Measurements from ENCODE around the gene GPR31.
A peak's percentile ranks its signal among the peaks of the same experiment; 100 is the strongest.

GPR31 gene

GRCh38 chr6:167165858-167166471 is 8.2 kb upstream of the GPR31 start:
- Histone ChIP-seq H3K9me3 (ENCODE audit: insufficient read depth, low read length) (peaks cover 8% of the 10 kb centered on the region; the same call in 1 of the 2 replicates), H3K4me1 (ENCODE audit: insufficient read depth, insufficient read length) (peaks cover 5% of the 10 kb centered on the region), H3K9ac (ENCODE audit: insufficient read length, low read depth) (no peak overlapping the region), H3K4me3 (ENCODE audit: insufficient read length, low read depth) (no peak overlapping the region), H3K27me3 (ENCODE audit: insufficient read depth, insufficient read length) (no peaks in the 10 kb centered on the region), H3K36me3 (ENCODE audit: insufficient read depth, insufficient read length, low read length) (no peaks in the 10 kb centered on the region)
- no peak for TF ChIP-seq SUZ12 (IDR thresholded peaks at IDR 0.05; ENCODE audit: extremely low read depth, insufficient read depth, insufficient read length)
- no peak for TF ChIP-seq ZNF274 (IDR thresholded peaks at IDR 0.05; ENCODE audit: low read depth, low read length)
- DNase-seq (ENCODE audit: low read depth, low spot score), result no peak

- TF ChIP-seq SUZ12 (IDR thresholded peaks at IDR 0.05; ENCODE audit: extremely low read depth, insufficient read depth, insufficient read length) (no peak), ZNF274 (IDR thresholded peaks at IDR 0.05; ENCODE audit: low read depth, low read length) (no peak), YY1 (IDR thresholded peaks at IDR 0.05; ENCODE audit: insufficient read depth, insufficient read length) (no peak)
Observed at GRCh38 chr6:167164261-167164660, 6.5 kb upstream of the GPR31 start.

GRCh38 chr6:167163476-167164011 is 5.8 kb upstream of the GPR31 start:
- H3K9me3 ChIP-seq (ENCODE audit: insufficient read depth, low read length), result peaks cover 13% of the 10 kb centered on the region; the same call in 1 of the 2 replicates
- H3K9ac ChIP-seq (ENCODE audit: insufficient read length, low read depth), result peak overlapping the region; percentile 6
- H3K4me3 ChIP-seq (ENCODE audit: insufficient read length, low read depth), result no peak overlapping the region
- H3K36me3 ChIP-seq (ENCODE audit: insufficient read depth, insufficient read length, low read length), result no peaks in the 10 kb centered on the region
- peak; percentile 84 for DNase-seq (ENCODE audit: low read depth, low spot score)
- H3K27me3 ChIP-seq (ENCODE audit: insufficient read depth, insufficient read length), result no peaks in the 10 kb centered on the region
- H3K4me1 ChIP-seq (ENCODE audit: insufficient read depth, insufficient read length), result peaks cover 5% of the 10 kb centered on the region
- no peak for TF ChIP-seq ZNF274 (IDR thresholded peaks at IDR 0.05; ENCODE audit: low read depth, low read length)
- no peak for TF ChIP-seq YY1 (IDR thresholded peaks at IDR 0.05; ENCODE audit: insufficient read depth, insufficient read length)
- TF ChIP-seq SUZ12 (IDR thresholded peaks at IDR 0.05; ENCODE audit: extremely low read depth, insufficient read depth, insufficient read length), result no peak

More at GRCh38 chr6:167164261-167164660, 6.5 kb upstream of the GPR31 start:
- Histone ChIP-seq H3K36me3 (ENCODE audit: insufficient read depth, insufficient read length, low read length) (no peaks in the 10 kb centered on the region), H3K9me3 (ENCODE audit: insufficient read depth, low read length) (peaks cover 13% of the 10 kb centered on the region; the same call in 1 of the 2 replicates), H3K9ac (ENCODE audit: insufficient read length, low read depth) (no peak overlapping the region), H3K4me3 (ENCODE audit: insufficient read length, low read depth) (no peak overlapping the region), H3K27me3 (ENCODE audit: insufficient read depth, insufficient read length) (no peaks in the 10 kb centered on the region), H3K4me1 (ENCODE audit: insufficient read depth, insufficient read length) (peaks cover 5% of the 10 kb centered on the region)
- no peak for DNase-seq (ENCODE audit: low read depth, low spot score)

- no peaks in the 10 kb centered on the region for H3K36me3 ChIP-seq (ENCODE audit: insufficient read depth, insufficient read length, low read length)
- no peak overlapping the region for H3K4me3 ChIP-seq (ENCODE audit: insufficient read length, low read depth)
- no peak overlapping the region for H3K9ac ChIP-seq (ENCODE audit: insufficient read length, low read depth)
- H3K27me3 ChIP-seq (ENCODE audit: insufficient read depth, insufficient read length), result no peaks in the 10 kb centered on the region
- DNase-seq (ENCODE audit: low read depth, low spot score), result no peak
- peaks cover 13% of the 10 kb centered on the region; the same call in 1 of the 2 replicates for H3K9me3 ChIP-seq (ENCODE audit: insufficient read depth, low read length)
- H3K4me1 ChIP-seq (ENCODE audit: insufficient read depth, insufficient read length), result peaks cover 5% of the 10 kb centered on the region
- no peak for TF ChIP-seq YY1 (IDR thresholded peaks at IDR 0.05; ENCODE audit: insufficient read depth, insufficient read length)
- no peak for TF ChIP-seq SUZ12 (IDR thresholded peaks at IDR 0.05; ENCODE audit: extremely low read depth, insufficient read depth, insufficient read length)
- no peak for TF ChIP-seq ZNF274 (IDR thresholded peaks at IDR 0.05; ENCODE audit: low read depth, low read length)
Observed at GRCh38 chr6:167162591-167162990, 4.8 kb upstream of the GPR31 start.

- Histone ChIP-seq H3K27me3 (ENCODE audit: insufficient read depth, insufficient read length) (no peaks in the 10 kb centered on the region), H3K9ac (ENCODE audit: insufficient read length, low read depth) (no peak overlapping the region)
Observed at GRCh38 chr6:167161851-167162467, 4.2 kb upstream of the GPR31 start.

GRCh38 chr6:167157414-167157813 is 366 bp downstream of the GPR31 start:
- DNase-seq (ENCODE audit: low read depth, low spot score), result no peak
- TF ChIP-seq YY1 (IDR thresholded peaks at IDR 0.05; ENCODE audit: insufficient read depth, insufficient read length) (no peak), SUZ12 (IDR thresholded peaks at IDR 0.05; ENCODE audit: extremely low read depth, insufficient read depth, insufficient read length) (no peak)
- H3K4me3 ChIP-seq (ENCODE audit: insufficient read length, low read depth), result no peak overlapping the region
- H3K4me1 ChIP-seq (ENCODE audit: insufficient read depth, insufficient read length), result peaks cover 2% of the 10 kb centered on the region
- no peak overlapping the region for H3K9ac ChIP-seq (ENCODE audit: insufficient read length, low read depth)
- H3K9me3 ChIP-seq (ENCODE audit: insufficient read depth, low read length), result peaks cover 23% of the 10 kb centered on the region; the same call in 1 of the 2 replicates
- no peaks in the 10 kb centered on the region for H3K27me3 ChIP-seq (ENCODE audit: insufficient read depth, insufficient read length)
- no peaks in the 10 kb centered on the region for H3K36me3 ChIP-seq (ENCODE audit: insufficient read depth, insufficient read length, low read length)

More at GRCh38 chr6:167161851-167162467, 4.2 kb upstream of the GPR31 start:
- Histone ChIP-seq H3K4me1 (ENCODE audit: insufficient read depth, insufficient read length) (peaks cover 5% of the 10 kb centered on the region), H3K4me3 (ENCODE audit: insufficient read length, low read depth) (no peak overlapping the region), H3K9me3 (ENCODE audit: insufficient read depth, low read length) (peaks cover 13% of the 10 kb centered on the region; the same call in 1 of the 2 replicates), H3K36me3 (ENCODE audit: insufficient read depth, insufficient read length, low read length) (no peaks in the 10 kb centered on the region)
- DNase-seq (ENCODE audit: low read depth, low spot score), result no peak
- no peak for TF ChIP-seq SUZ12 (IDR thresholded peaks at IDR 0.05; ENCODE audit: extremely low read depth, insufficient read depth, insufficient read length)
- TF ChIP-seq ZNF274 (IDR thresholded peaks at IDR 0.05; ENCODE audit: low read depth, low read length), result no peak
- no peak for TF ChIP-seq YY1 (IDR thresholded peaks at IDR 0.05; ENCODE audit: insufficient read depth, insufficient read length)

- no peak for DNase-seq (ENCODE audit: low read depth, low spot score)
- no peaks in the 10 kb centered on the region for H3K27me3 ChIP-seq (ENCODE audit: insufficient read depth, insufficient read length)
- no peak for TF ChIP-seq YY1 (IDR thresholded peaks at IDR 0.05; ENCODE audit: insufficient read depth, insufficient read length)
- no peak for TF ChIP-seq ZNF274 (IDR thresholded peaks at IDR 0.05; ENCODE audit: low read depth, low read length)
- TF ChIP-seq SUZ12 (IDR thresholded peaks at IDR 0.05; ENCODE audit: extremely low read depth, insufficient read depth, insufficient read length), result no peak
Observed at GRCh38 chr6:167154895-167155294, 2.9 kb downstream of the GPR31 start.

More at GRCh38 chr6:167154895-167155294, 2.9 kb downstream of the GPR31 start:
- no peak overlapping the region for H3K4me3 ChIP-seq (ENCODE audit: insufficient read length, low read depth)
- H3K36me3 ChIP-seq (ENCODE audit: insufficient read depth, insufficient read length, low read length), result no peaks in the 10 kb centered on the region
- peaks cover 19% of the 10 kb centered on the region; the same call in 1 of the 2 replicates for H3K9me3 ChIP-seq (ENCODE audit: insufficient read depth, low read length)
- H3K9ac ChIP-seq (ENCODE audit: insufficient read length, low read depth), result no peak overlapping the region
- no peaks in the 10 kb centered on the region for H3K4me1 ChIP-seq (ENCODE audit: insufficient read depth, insufficient read length)
